ENCODE results near the gene EXOC1. TPM values are rescaled to one million over a fixed set of nuclear protein-coding genes. Genes with fewer than 3 reads are reported as not detected.
"Not testable (repeated sequence)": the region's sequence is repeated elsewhere in the genome, so short reads cannot be mapped to it uniquely, and the experiment has no call there.

The EXOC1 gene
- total RNA-seq, 3 donors from 2014 or later: 15.9 to 16.4 (median 16.2) TPM

DNA sequence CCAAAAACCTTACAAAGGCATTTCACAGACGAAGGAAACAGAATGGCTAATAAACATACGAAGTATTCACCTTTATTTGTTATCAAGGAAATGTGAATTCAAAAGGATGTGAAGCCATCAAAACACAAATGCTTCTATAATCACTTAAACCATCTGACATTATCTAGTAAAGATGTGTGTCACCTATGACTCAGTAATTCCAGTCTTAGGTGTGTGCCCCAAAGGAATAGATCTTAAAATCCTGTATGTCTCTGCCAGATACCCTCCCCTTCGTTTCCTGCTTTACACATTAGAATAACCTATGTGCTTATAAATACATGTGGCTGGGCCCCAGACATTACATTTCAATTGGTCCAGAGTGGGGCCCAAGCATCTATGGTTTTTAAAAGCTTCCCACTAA, 53.5 kb downstream of the EXOC1 start:
- ATAC-seq (peak; percentile 77 to 78), DNase-seq (no peak)
- Mint-ChIP-seq H3K4me1 (ENCODE audit: low read depth) (peaks cover 26% of the 10 kb centered on the region), H3K27me3 (ENCODE audit: low read depth) (no peaks in the 10 kb centered on the region), H3K36me3 (ENCODE audit: insufficient read depth) (peaks cover 20% of the 10 kb centered on the region), H3K4me3 (peak overlapping the region; percentile 29), H3K9me3 (no peaks in the 10 kb centered on the region)

DNA sequence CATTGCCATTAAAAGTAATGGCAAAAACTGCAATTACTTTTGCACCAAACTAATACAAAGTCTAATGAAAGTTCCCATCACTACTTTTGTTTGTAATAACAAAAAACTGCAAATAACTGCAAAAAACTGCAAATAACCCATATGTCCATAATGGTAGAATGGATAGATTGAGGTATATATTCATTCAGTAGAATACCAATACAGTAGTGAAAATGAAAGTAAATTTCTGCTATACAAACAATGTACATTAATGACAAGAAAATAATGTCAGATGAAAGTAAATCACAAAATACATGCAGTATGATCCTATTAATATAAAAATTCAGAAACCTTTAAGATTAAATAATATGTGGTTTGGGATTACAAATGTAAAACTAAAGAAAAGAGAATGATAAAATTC, 54.0 kb downstream of the EXOC1 start:
- Mint-ChIP-seq H3K4me3 (no peak overlapping the region), H3K27me3 (ENCODE audit: low read depth) (no peaks in the 10 kb centered on the region), H3K4me1 (ENCODE audit: low read depth) (peaks cover 26% of the 10 kb centered on the region), H3K36me3 (ENCODE audit: insufficient read depth) (peaks cover 17% of the 10 kb centered on the region), H3K9me3 (no peaks in the 10 kb centered on the region)
- ATAC-seq (no peak), DNase-seq (no peak)

- Mint-ChIP-seq H3K9me3 (no peaks in the 10 kb centered on the region), H3K4me3 (no peak overlapping the region), H3K36me3 (ENCODE audit: insufficient read depth) (peaks cover 4% of the 10 kb centered on the region), H3K27me3 (ENCODE audit: low read depth) (no peaks in the 10 kb centered on the region), H3K4me1 (ENCODE audit: low read depth) (peaks cover 22% of the 10 kb centered on the region)
- ATAC-seq (no peak), DNase-seq (no peak)
Measured at GRCh38 chr4:55910140-55910539, 56.7 kb downstream of the EXOC1 start.

DNA sequence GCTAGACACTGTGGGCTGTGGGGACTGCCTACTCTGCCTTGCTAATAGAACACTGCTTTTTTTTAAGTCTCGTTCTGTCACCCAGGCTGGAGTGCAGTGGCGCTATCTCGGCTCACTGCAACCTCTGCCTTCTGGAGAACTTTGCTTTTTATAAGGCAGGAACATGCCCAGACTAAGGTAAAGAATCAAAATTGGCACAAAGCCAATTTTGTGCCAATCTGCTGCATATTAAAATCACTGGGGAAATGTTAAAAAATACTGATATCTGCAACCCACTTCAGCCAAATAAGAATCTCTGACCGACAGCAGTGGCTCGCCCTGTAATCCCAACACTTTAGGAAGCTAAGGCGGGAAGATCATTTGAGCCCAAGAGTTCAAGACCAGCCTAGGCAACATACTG, 58.8 kb downstream of the EXOC1 start:
- Mint-ChIP-seq H3K4me3 (no peak overlapping the region), H3K4me1 (ENCODE audit: low read depth) (peaks cover 5% of the 10 kb centered on the region), H3K36me3 (ENCODE audit: insufficient read depth) (no peaks in the 10 kb centered on the region), H3K9me3 (no peaks in the 10 kb centered on the region), H3K27me3 (ENCODE audit: low read depth) (no peaks in the 10 kb centered on the region)
- ATAC-seq: no peak
- no peak for DNase-seq

DNA sequence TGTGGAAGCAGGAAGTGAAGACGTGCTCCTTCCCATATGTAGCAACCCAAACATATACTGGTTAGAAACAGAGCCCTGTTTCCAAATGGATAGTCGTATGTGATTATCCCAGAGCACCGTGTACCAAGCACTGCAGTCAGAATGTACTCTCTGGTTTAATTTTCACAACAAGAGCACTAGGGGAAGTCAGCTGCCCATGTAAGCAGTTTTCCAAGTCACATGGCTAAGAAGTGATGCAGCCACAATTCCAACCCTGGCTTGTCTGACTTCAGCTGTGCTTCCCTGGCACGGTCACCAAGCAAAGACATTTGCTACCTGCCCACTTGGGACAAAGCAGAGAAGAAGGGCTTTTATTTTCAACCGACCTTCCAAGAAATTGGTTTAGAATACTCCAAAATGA, 67.1 kb downstream of the EXOC1 start:
- no peak for ATAC-seq
- H3K9me3 Mint-ChIP-seq: no peaks in the 10 kb centered on the region
- H3K27me3 Mint-ChIP-seq (ENCODE audit: low read depth): no peaks in the 10 kb centered on the region
- H3K36me3 Mint-ChIP-seq (ENCODE audit: insufficient read depth): peaks cover 3% of the 10 kb centered on the region
- H3K4me3 Mint-ChIP-seq: no peak overlapping the region
- H3K4me1 Mint-ChIP-seq (ENCODE audit: low read depth): no peaks in the 10 kb centered on the region
- DNase-seq: no peak

GRCh38 chr4:55921093-55921492, 67.6 kb downstream of the EXOC1 start:
- H3K4me3 Mint-ChIP-seq: no peak overlapping the region
- H3K4me1 Mint-ChIP-seq (ENCODE audit: low read depth): no peaks in the 10 kb centered on the region
- no peaks in the 10 kb centered on the region for H3K9me3 Mint-ChIP-seq
- no peaks in the 10 kb centered on the region for H3K27me3 Mint-ChIP-seq (ENCODE audit: low read depth)
- no peak for DNase-seq
- peaks cover 3% of the 10 kb centered on the region for H3K36me3 Mint-ChIP-seq (ENCODE audit: insufficient read depth)
- no peak for ATAC-seq

GRCh38 chr4:55925241-55925640, 71.8 kb downstream of the EXOC1 start:
- no peak for DNase-seq
- Mint-ChIP-seq H3K4me1 (ENCODE audit: low read depth) (no peaks in the 10 kb centered on the region), H3K27me3 (ENCODE audit: low read depth) (no peaks in the 10 kb centered on the region), H3K9me3 (peaks cover 9% of the 10 kb centered on the region), H3K36me3 (ENCODE audit: insufficient read depth) (peaks cover 5% of the 10 kb centered on the region), H3K4me3 (no peak overlapping the region)
- ATAC-seq: no peak

GRCh38 chr4:55926610-55927009, 73.2 kb downstream of the EXOC1 start:
- Mint-ChIP-seq H3K27me3 (ENCODE audit: low read depth) (no peaks in the 10 kb centered on the region), H3K9me3 (peaks cover 9% of the 10 kb centered on the region), H3K4me1 (ENCODE audit: low read depth) (no peaks in the 10 kb centered on the region), H3K4me3 (no peak overlapping the region), H3K36me3 (ENCODE audit: insufficient read depth) (peaks cover 5% of the 10 kb centered on the region)
- ATAC-seq (no peak), DNase-seq (no peak)

- ATAC-seq: no peak
- Mint-ChIP-seq H3K4me1 (ENCODE audit: low read depth) (no peaks in the 10 kb centered on the region), H3K9me3 (peaks cover 9% of the 10 kb centered on the region), H3K4me3 (no peak overlapping the region), H3K36me3 (ENCODE audit: insufficient read depth) (peaks cover 5% of the 10 kb centered on the region), H3K27me3 (ENCODE audit: low read depth) (no peaks in the 10 kb centered on the region)
- DNase-seq: no peak
Measured at GRCh38 chr4:55927803-55928437, 74.5 kb downstream of the EXOC1 start.

DNA sequence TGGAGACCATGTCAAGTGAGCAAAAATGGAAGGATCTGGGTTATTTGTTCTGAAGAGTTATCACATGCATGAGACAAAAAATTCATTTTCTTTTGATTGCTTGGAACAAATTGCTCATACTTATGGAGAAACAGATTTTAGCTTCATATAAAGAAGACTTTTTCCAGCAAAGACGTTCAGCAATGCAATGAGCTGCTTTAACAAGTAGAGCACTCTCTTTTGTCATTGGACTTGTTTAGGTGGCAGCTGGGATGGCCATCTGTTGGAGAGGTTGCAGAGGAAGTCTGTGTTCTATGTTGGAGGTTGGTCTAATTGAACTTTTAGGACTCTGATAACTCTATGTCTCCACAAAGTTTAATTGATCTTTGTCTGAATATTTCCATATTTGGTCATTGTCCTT, 75.4 kb downstream of the EXOC1 start:
- H3K9me3 Mint-ChIP-seq: peaks cover 9% of the 10 kb centered on the region
- no peak for ATAC-seq
- DNase-seq: no peak
- peaks cover 5% of the 10 kb centered on the region for H3K36me3 Mint-ChIP-seq (ENCODE audit: insufficient read depth)
- no peaks in the 10 kb centered on the region for H3K4me1 Mint-ChIP-seq (ENCODE audit: low read depth)
- no peak overlapping the region for H3K4me3 Mint-ChIP-seq
- H3K27me3 Mint-ChIP-seq (ENCODE audit: low read depth): no peaks in the 10 kb centered on the region

- DNase-seq (no peak), ATAC-seq (no peak)
- Mint-ChIP-seq H3K27me3 (ENCODE audit: low read depth) (no peaks in the 10 kb centered on the region), H3K4me1 (ENCODE audit: low read depth) (no peaks in the 10 kb centered on the region), H3K4me3 (no peak overlapping the region), H3K9me3 (peaks cover 14% of the 10 kb centered on the region), H3K36me3 (ENCODE audit: insufficient read depth) (peaks cover 9% of the 10 kb centered on the region)
Measured at GRCh38 chr4:55931043-55931442, 77.6 kb downstream of the EXOC1 start.

DNA sequence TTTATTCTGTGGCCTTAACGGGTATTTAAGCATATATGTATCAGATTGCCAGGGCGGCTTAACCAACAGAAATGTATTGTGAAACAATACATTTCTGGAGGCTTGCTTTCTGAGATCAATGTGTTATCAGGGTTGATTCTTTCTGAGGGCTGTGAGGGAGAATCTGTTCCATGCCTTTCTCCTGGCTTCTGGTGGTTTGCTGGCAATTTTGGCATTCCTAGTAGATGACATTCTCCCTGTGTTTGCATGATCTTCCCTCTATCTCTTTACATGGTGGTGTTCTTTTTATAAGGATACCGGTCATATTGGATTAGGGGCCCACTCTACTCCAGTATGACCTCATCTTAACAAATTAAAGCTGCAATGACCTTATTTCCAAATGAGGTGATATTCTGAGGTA, 78.4 kb downstream of the EXOC1 start:
- no peak for ATAC-seq
- Mint-ChIP-seq H3K27me3 (ENCODE audit: low read depth) (no peaks in the 10 kb centered on the region), H3K4me1 (ENCODE audit: low read depth) (no peaks in the 10 kb centered on the region), H3K36me3 (ENCODE audit: insufficient read depth) (peaks cover 13% of the 10 kb centered on the region), H3K4me3 (no peak overlapping the region), H3K9me3 (peaks cover 19% of the 10 kb centered on the region)
- no peak for DNase-seq

DNA sequence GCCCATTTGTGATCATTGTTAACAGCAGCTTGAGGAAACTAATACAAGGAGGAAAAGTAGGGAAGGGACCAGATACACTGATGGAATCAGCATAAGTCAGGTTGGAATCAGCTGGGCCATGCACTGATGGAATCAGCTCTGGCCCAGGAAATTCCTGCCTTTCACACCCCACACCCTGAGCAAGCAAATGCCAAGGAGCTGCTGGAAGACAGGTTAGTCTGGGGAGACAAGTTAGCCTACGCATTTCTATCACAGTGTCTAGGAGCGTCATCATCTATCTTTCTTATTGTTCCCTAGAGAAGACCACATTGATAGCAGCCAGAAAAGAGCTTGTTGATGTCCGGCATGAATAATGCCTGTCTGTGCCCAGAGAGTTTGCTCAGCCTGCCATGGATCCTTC, 79.1 kb downstream of the EXOC1 start:
- Mint-ChIP-seq H3K27me3 (ENCODE audit: low read depth) (no peaks in the 10 kb centered on the region), H3K4me1 (ENCODE audit: low read depth) (no peaks in the 10 kb centered on the region), H3K9me3 (peaks cover 20% of the 10 kb centered on the region), H3K4me3 (no peak overlapping the region), H3K36me3 (ENCODE audit: insufficient read depth) (peaks cover 14% of the 10 kb centered on the region)
- no peak for ATAC-seq
- DNase-seq: no peak

GRCh38 chr4:55933611-55934010, 80.2 kb downstream of the EXOC1 start:
- no peak for ATAC-seq
- Mint-ChIP-seq H3K27me3 (ENCODE audit: low read depth) (no peaks in the 10 kb centered on the region), H3K9me3 (peaks cover 21% of the 10 kb centered on the region), H3K4me1 (ENCODE audit: low read depth) (no peaks in the 10 kb centered on the region), H3K4me3 (no peak overlapping the region), H3K36me3 (ENCODE audit: insufficient read depth) (peaks cover 19% of the 10 kb centered on the region)
- no peak for DNase-seq

- H3K9me3 Mint-ChIP-seq: peaks cover 40% of the 10 kb centered on the region
- not testable (repeated sequence) for H3K4me3 Mint-ChIP-seq; DNase-seq; ATAC-seq; H3K27me3 Mint-ChIP-seq (ENCODE audit: low read depth); H3K4me1 Mint-ChIP-seq (ENCODE audit: low read depth)
- H3K36me3 Mint-ChIP-seq (ENCODE audit: insufficient read depth): peaks cover 38% of the 10 kb centered on the region
Measured at GRCh38 chr4:55935907-55936306, 82.5 kb downstream of the EXOC1 start.

DNA sequence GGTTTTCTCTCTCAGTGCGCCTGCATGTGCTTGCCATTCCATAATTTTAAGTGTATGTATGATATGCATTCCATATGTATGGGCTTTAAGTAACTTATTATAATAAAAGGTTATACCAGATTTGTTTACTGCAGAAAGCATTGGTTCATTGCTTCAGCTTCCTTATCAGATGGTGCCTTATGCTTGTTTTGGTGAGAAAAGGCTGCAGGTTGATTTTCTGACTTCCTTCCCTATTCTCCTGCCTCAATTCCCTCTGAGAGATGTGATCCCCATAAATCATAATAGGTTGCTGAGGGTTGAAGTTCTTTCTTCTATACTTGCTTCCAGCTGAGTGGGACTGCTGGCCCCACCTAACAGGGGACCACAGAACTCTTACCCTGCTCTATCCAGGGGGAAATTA, 85.0 kb downstream of the EXOC1 start:
- ATAC-seq: no peak
- no peak for DNase-seq
- Mint-ChIP-seq H3K27me3 (ENCODE audit: low read depth) (no peaks in the 10 kb centered on the region), H3K4me1 (ENCODE audit: low read depth) (no peaks in the 10 kb centered on the region), H3K9me3 (peaks cover 40% of the 10 kb centered on the region), H3K36me3 (ENCODE audit: insufficient read depth) (peaks cover 40% of the 10 kb centered on the region), H3K4me3 (no peak overlapping the region)
